Right renal pelvis (tissue), 4 donors: ENCODE data around the gene KLHL17. TPM values are rescaled to one million over a fixed set of nuclear protein-coding genes. Genes with fewer than 3 reads are reported as not detected.

Source experiments
- DNase-seq, 4 donors: peaks; one replicate each; pipeline ENCODE4 v3.0.0-alpha.2; 2013; ENCODE audit warnings: low read depth in 4 of 4, low spot score in 3 of 4, missing footprints in 1 of 4
- polyA plus RNA-seq, 4 donors: library from polyadenylated mRNA; unstranded; fragments of 120-200 nt; gene quantifications; one replicate each; pipeline ENCODE4 v1.2.1, GENCODE V29; 2013; ENCODE audit not compliant: insufficient read length in 4 of 4

The KLHL17 gene
- polyA plus RNA-seq, 4 donors: 9.3 to 15.2 (median 11.3) TPM

- peak; percentile 71 to 80 (median 77) for DNase-seq
Measured at GRCh38 chr1:1013105-1013921, 52.9 kb downstream of the KLHL17 start, which contains the start of gene ISG15. Gene ISG15, plus strand, starts transcription at chr1:1013497. Its CDS starts 77 bp downstream, at chr1:1013574.

- no peak for DNase-seq
Measured at GRCh38 chr1:1013922-1014648, 53.7 kb downstream of the KLHL17 start.

- DNase-seq: no peak
Measured at GRCh38 chr1:1014799-1015681, 54.7 kb downstream of the KLHL17 start.

Other genes starting within 250 kb of the KLHL17 start
- 10 to 100 TPM; 54.0 to 86.3 (median 65.2) TPM for gene SAMD11, start 36.7 kb upstream of the KLHL17 start, polyA plus RNA-seq
- 10 to 100 TPM; 53.1 to 65.2 (median 57.0) TPM for gene NOC2L, start 1.3 kb upstream of the KLHL17 start, polyA plus RNA-seq
- gene PLEKHN1, start 5.9 kb downstream of the KLHL17 start, polyA plus RNA-seq: 1 to 10 TPM in 1 of 4 donors, under 1 TPM in 3; 0.13 to 1.2 (median 0.46) TPM
- gene PERM1, start 21.5 kb downstream of the KLHL17 start, polyA plus RNA-seq: under 1 TPM in 3 of 4 donors, not detected in 1; 0.14 to 0.38 (median 0.37) TPM
- 10 to 100 TPM; 16.7 to 56.7 (median 20.2) TPM for gene HES4, start 39.5 kb downstream of the KLHL17 start, polyA plus RNA-seq
- gene ISG15, start 52.9 kb downstream of the KLHL17 start, polyA plus RNA-seq: 10 to 100 TPM in 3 of 4 donors, 1 to 10 TPM in 1; 9.1 to 15.7 (median 13.3) TPM
- 100 to 1,000 TPM; 200 to 311 (median 231) TPM for gene AGRN, start 59.5 kb downstream of the KLHL17 start, polyA plus RNA-seq
- gene RNF223, start 113.7 kb downstream of the KLHL17 start, polyA plus RNA-seq: under 1 TPM; 0.14 to 0.88 (median 0.37) TPM
- 10 to 100 TPM in 1 of 4 donors, 1 to 10 TPM in 3; 7.9 to 14.8 (median 9.5) TPM for gene C1orf159, start 155.5 kb downstream of the KLHL17 start, polyA plus RNA-seq
- under 1 TPM; 0.33 to 0.83 (median 0.63) TPM for gene TTLL10, start 213.3 kb downstream of the KLHL17 start, polyA plus RNA-seq
- 1 to 10 TPM in 1 of 4 donors, under 1 TPM in 2, not detected in 1; 0.29 to 1.1 (median 0.67) TPM for gene TNFRSF18, start 246.0 kb downstream of the KLHL17 start, polyA plus RNA-seq